Right cardiac atrium (tissue), 5 donors: ENCODE data around the gene PAX1. TPM values are rescaled to one million over a fixed set of nuclear protein-coding genes. Genes with fewer than 3 reads are reported as not detected.

Experiments used
- ATAC-seq, 2 donors: fragments of 200-7000 bp; cut with Tn5 transposase; one replicate each; pipeline versions ENCODE4 v1.8.0 to v1.9.1; 2020; ENCODE audit warnings: moderate library complexity in 2 of 2, mild to moderate bottlenecking in 1 of 2
- DNase-seq, 3 donors: peaks; one replicate each; pipeline ENCODE4 v3.0.0-alpha.2; 2020
- H3K27ac ChIP-seq: one replicate; pipeline ENCODE4 v1.5.1; 2013; ENCODE audit warnings: mild to moderate bottlenecking, low read length, control low read depth, moderate library complexity
- H3K27me3 ChIP-seq: one replicate; pipeline ENCODE4 v1.6.1; 2013; ENCODE audit not compliant: control insufficient read depth, insufficient read depth
- H3K4me1 ChIP-seq: one replicate; pipeline ENCODE4 v1.6.1; 2013; ENCODE audit warnings: low read length; ENCODE audit not compliant: control insufficient read depth, insufficient read depth
- H3K4me3 ChIP-seq: one replicate; pipeline ENCODE4 v1.5.1; 2013; ENCODE audit warnings: low read length, control low read depth
- H3K9me3 ChIP-seq: one replicate; pipeline ENCODE4 v1.6.1; 2013; ENCODE audit warnings: low read length; ENCODE audit not compliant: control insufficient read depth
- WGBS: extraction: QIAGEN DNeasy Blood & Tissue Kit; methylation state at CpG from one replicate; pipeline ENCODE4 v1.1.7; 2013; 5-methylcytosine and 5-hydroxymethylcytosine counted together
- intact Hi-C, 4 donors: fragments of 100-400 bp; cut with DNase I; formaldehyde crosslinking; loops; one replicate each; pipeline versions ENCODE4 v1.11.0 to v1.14.0; 2022 to 2023
- polyA plus RNA-seq: library from polyadenylated mRNA; stranded (reverse); fragments of 200-250 nt; gene quantifications from one replicate; pipeline ENCODE4 v1.2.3, GENCODE V29; 2013
- total RNA-seq, 4 donors: library from RNA; stranded (reverse); fragmentation: NEBNext Ultra II Directional; extraction: Animal tissue kit (Norgen Biotek cat#: 25700); gene quantifications; one replicate each; pipeline ENCODE4 v1.2.1, GENCODE V29; 2021
- donor health status: healthy with polysubstance abuse.
- donor health status: DM: no; HTN: yes; CAD: no.
- donor health status: DM: no; HTN: no; CAD: no.
- donor health status: DM: no; HTN: yes; CAD: no; lungs with severe emphysema.
- donor health status: DM: yes; HTN: yes; CAD: no.

Gene PAX1
- total and polyA plus RNA-seq, 5 donors, result not detected

- Histone ChIP-seq H3K4me1 (no peaks in the 10 kb centered on the region), H3K9me3 (no peaks in the 10 kb centered on the region), H3K27me3 (no peaks in the 10 kb centered on the region), H3K27ac (no peak overlapping the region), H3K4me3 (no peak overlapping the region)
- intact Hi-C loops, result no loop called here
- 39% methylated on average over 10 of the region's 10 CpGs for WGBS
- ATAC-seq (peak; percentile 41 to 60), DNase-seq (no peak)
These were observed 23.5 kb upstream of the PAX1 start for GRCh38 chr20:21681922-21682318.

GRCh38 chr20:21682521-21682954 lies 22.9 kb upstream of the PAX1 start:
- intact Hi-C loops, result no loop called here
- ATAC-seq (no peak), DNase-seq (no peak)
- no peak overlapping the region for H3K4me3 ChIP-seq
- 52% methylated on average over 8 of the region's 8 CpGs for WGBS
- H3K4me1 ChIP-seq, result no peaks in the 10 kb centered on the region
- no peak overlapping the region for H3K27ac ChIP-seq
- no peaks in the 10 kb centered on the region for H3K9me3 ChIP-seq
- no peaks in the 10 kb centered on the region for H3K27me3 ChIP-seq

- 51% methylated on average over 3 of the region's 3 CpGs for WGBS
These were observed 20.8 kb upstream of the PAX1 start for GRCh38 chr20:21684671-21685070.

GRCh38 chr20:21685981-21686380 lies 19.5 kb upstream of the PAX1 start:
- Histone ChIP-seq H3K27me3 (no peaks in the 10 kb centered on the region), H3K4me3 (no peak overlapping the region), H3K4me1 (no peaks in the 10 kb centered on the region), H3K27ac (no peak overlapping the region), H3K9me3 (no peaks in the 10 kb centered on the region)
- intact Hi-C loops, result no loop called here
- ATAC-seq (no peak), DNase-seq (no peak)
- 76% methylated on average over 2 of the region's 2 CpGs for WGBS

More at GRCh38 chr20:21684671-21685070, 20.8 kb upstream of the PAX1 start:
- no peaks in the 10 kb centered on the region for H3K4me1 ChIP-seq
- no peaks in the 10 kb centered on the region for H3K9me3 ChIP-seq
- no peak for ATAC-seq
- no peak overlapping the region for H3K4me3 ChIP-seq
- intact Hi-C loops, result no loop called here
- H3K27me3 ChIP-seq, result no peaks in the 10 kb centered on the region
- no peak overlapping the region for H3K27ac ChIP-seq
- no peak for DNase-seq

GRCh38 chr20:21693322-21693721 lies 12.1 kb upstream of the PAX1 start:
- intact Hi-C loops, result no loop called here
- H3K27ac ChIP-seq, result no peak overlapping the region
- 27% methylated on average over 8 of the region's 8 CpGs for WGBS
- no peaks in the 10 kb centered on the region for H3K27me3 ChIP-seq
- ATAC-seq, result no peak
- no peak overlapping the region for H3K4me3 ChIP-seq
- DNase-seq, result no peak
- no peaks in the 10 kb centered on the region for H3K4me1 ChIP-seq
- no peaks in the 10 kb centered on the region for H3K9me3 ChIP-seq

- H3K27me3 ChIP-seq, result no peaks in the 10 kb centered on the region
- WGBS, result 13% methylated on average over 9 of the region's 9 CpGs
These were observed 6.8 kb upstream of the PAX1 start for GRCh38 chr20:21698494-21699215.

GRCh38 chr20:21699216-21699508 lies 6.3 kb upstream of the PAX1 start:
- Histone ChIP-seq H3K27ac (no peak overlapping the region), H3K4me3 (no peak overlapping the region), H3K4me1 (no peaks in the 10 kb centered on the region), H3K9me3 (no peaks in the 10 kb centered on the region), H3K27me3 (no peaks in the 10 kb centered on the region)
- intact Hi-C loops, result no loop called here
- 41% methylated on average over 8 of the region's 8 CpGs for WGBS
- DNase-seq (no peak), ATAC-seq (no peak)

More at GRCh38 chr20:21698494-21699215, 6.8 kb upstream of the PAX1 start:
- no peak overlapping the region for H3K27ac ChIP-seq
- DNase-seq, result no peak
- intact Hi-C loops, result no loop called here
- no peaks in the 10 kb centered on the region for H3K4me1 ChIP-seq
- no peak for ATAC-seq
- no peaks in the 10 kb centered on the region for H3K9me3 ChIP-seq
- H3K4me3 ChIP-seq, result no peak overlapping the region

- DNase-seq (no peak), ATAC-seq (no peak)
- H3K4me1 ChIP-seq, result no peaks in the 10 kb centered on the region
- intact Hi-C loops, result no loop called here
- H3K9me3 ChIP-seq, result no peaks in the 10 kb centered on the region
- H3K27ac ChIP-seq, result no peak overlapping the region
- H3K4me3 ChIP-seq, result no peak overlapping the region
- H3K27me3 ChIP-seq, result peaks cover 4% of the 10 kb centered on the region
- WGBS, result 3% methylated on average over 33 of the region's 33 CpGs
These were observed 4.1 kb upstream of the PAX1 start for GRCh38 chr20:21701171-21701876.

GRCh38 chr20:21702016-21702415 lies 3.4 kb upstream of the PAX1 start:
- no peak for ATAC-seq
- WGBS, result 21% methylated on average over 14 of the region's 14 CpGs
- Histone ChIP-seq H3K27ac (no peak overlapping the region), H3K4me3 (no peak overlapping the region), H3K27me3 (peaks cover 4% of the 10 kb centered on the region), H3K9me3 (no peaks in the 10 kb centered on the region), H3K4me1 (no peaks in the 10 kb centered on the region)
- DNase-seq, result no peak
- intact Hi-C loops, result no loop called here

GRCh38 chr20:21702553-21703470 lies 2.7 kb upstream of the PAX1 start:
- Histone ChIP-seq H3K27ac (no peak overlapping the region), H3K4me1 (no peaks in the 10 kb centered on the region), H3K9me3 (no peaks in the 10 kb centered on the region), H3K4me3 (no peak overlapping the region), H3K27me3 (peaks cover 4% of the 10 kb centered on the region)
- intact Hi-C loops, result no loop called here
- DNase-seq (peak; percentile 53 to 79 (median 78)), ATAC-seq (peak; percentile 66 to 74)
- 3% methylated on average over 54 of the region's 54 CpGs for WGBS
